RKO (cell line): ENCODE data around the gene NCOA5.

ENCODE experiments used
- DNase-seq: peaks from one replicate; pipeline ENCODE4 v3.0.0-alpha.2; 2016; ENCODE audit warnings: low spot score

The NCOA5 gene

GRCh38 chr20:46017272-46017671, 72.5 kb downstream of the NCOA5 start:
- no peak for DNase-seq

- no peak for DNase-seq
These were observed 75.0 kb downstream of the NCOA5 start for GRCh38 chr20:46014517-46015396.

- no peak for DNase-seq
These were observed 75.8 kb downstream of the NCOA5 start for GRCh38 chr20:46013829-46014516.

GRCh38 chr20:46013322-46013828, 76.4 kb downstream of the NCOA5 start:
- DNase-seq, result no peak

GRCh38 chr20:46012921-46013320, 76.8 kb downstream of the NCOA5 start:
- DNase-seq, result no peak

GRCh38 chr20:46011631-46012482, 77.9 kb downstream of the NCOA5 start:
- DNase-seq, result peak; percentile 27
